HCT116 (cell line): ENCODE data around the gene ALDH1A2. TPM values are rescaled to one million over a fixed set of nuclear protein-coding genes. Genes with fewer than 3 reads are reported as not detected.
"Not testable (repeated sequence)": the region's sequence is repeated elsewhere in the genome, so short reads cannot be mapped to it uniquely, and the experiment has no call there.

Experiments
- ATAC-seq: fragments of 200-7000 bp; cut with Tn5 transposase; 2 replicates; pipeline ENCODE4 v1.9.1; 2020; ENCODE audit warnings: mild to moderate bottlenecking, moderate library complexity
- BruUV-seq: library from RNA; stranded (reverse); fragments of 400-500 nt; replicated peaks from 2 replicates; lab custom pipeline; 2021; lab: Mats Ljungman, UMichigan
- CTCF ChIA-PET: fragments of 300-600 bp; sonication (Branson Sonifier 250); formaldehyde crosslinking; loops from one replicate; lab custom pipeline; 2021; ENCODE audit warnings: antibody characterized with exemption; lab: Charles Lee
- POLR2A ChIA-PET: fragments of 300-600, 350-600 bp; sonication (Branson Sonifier 250); formaldehyde crosslinking; loops from one replicate; lab custom pipeline; 2021; ENCODE audit warnings: antibody characterized with exemption; lab: Charles Lee
- RAD21 ChIA-PET, 2 experiments: fragments of 300-600 bp; sonication (Branson Sonifier 250); formaldehyde crosslinking; loops; one replicate each; lab custom pipeline; 2023; ENCODE audit warnings: low total read pairs in 2 of 2; ENCODE audit not compliant: uncharacterized antibody in 2 of 2, unreplicated experiment in 2 of 2, low non-redundant PET in 1 of 2; lab: Charles Lee
- DNase-seq: peaks from one replicate; pipeline ENCODE4 v3.0.0-alpha.2; 2010; ENCODE audit warnings: low read depth, low spot score
- H2AFZ ChIP-seq: fragments of 200-600 bp; shearing (Covaris generic), sonication (generic); 2 replicates; pipeline ENCODE4 v1.6.1; 2017; ENCODE audit warnings: low read depth, mixed run types, mixed read lengths, antibody characterized with exemption, low read length; ENCODE audit not compliant: poor library complexity, severe bottlenecking
- H3K27ac ChIP-seq: 2 replicates; pipeline ENCODE4 v1.5.1; 2012; ENCODE audit warnings: low read depth, low read length
- H3K27me3 ChIP-seq: fragments of 200-600 bp; sonication (generic); 2 replicates; pipeline ENCODE4 v1.6.1; 2016; ENCODE audit warnings: mixed run types, low read length, mixed read lengths; ENCODE audit not compliant: insufficient read depth
- H3K36me3 ChIP-seq, 2 experiments: fragments of 200-500 bp in 1 of 2; fragments of 200-600 bp in 1 of 2; sonication (Bioruptor generic) in 1 of 2; sonication (generic) in 1 of 2; 2 replicates each; pipeline versions ENCODE4 v1.5.1 to v1.6.1; 2014 to 2016; ENCODE audit warnings: low read length in 2 of 2, inconsistent platforms in 1 of 2, mixed read lengths in 1 of 2, mixed run types in 1 of 2; ENCODE audit not compliant: insufficient read depth in 2 of 2, control insufficient read depth in 1 of 2
- H3K4me1 ChIP-seq, 2 experiments: fragments of 200-600 bp in 1 of 2; sonication (generic) in 1 of 2; 2 replicates each; pipeline versions ENCODE4 v1.5.1 to v1.6.1; 2012 to 2017; ENCODE audit warnings: low read length in 2 of 2, inconsistent platforms in 1 of 2, mild to moderate bottlenecking in 1 of 2, mixed read lengths in 1 of 2, mixed run types in 1 of 2, moderate library complexity in 1 of 2; ENCODE audit not compliant: insufficient read depth in 2 of 2, control insufficient read depth in 1 of 2
- H3K4me2 ChIP-seq: fragments of 200-600 bp; sonication (generic); 2 replicates; pipeline ENCODE4 v1.6.1; 2017; ENCODE audit warnings: mixed run types, low read length, mixed read lengths
- H3K4me3 ChIP-seq, 2 experiments: fragments of 200-600 bp in 1 of 2; sonication (generic) in 1 of 2; replicated peaks in 1 of 2; 2 replicates each; pipeline ENCODE4 v1.5.1; 2011 to 2016; ENCODE audit warnings: low read length in 2 of 2, control low read depth in 1 of 2, low read depth in 1 of 2, mild to moderate bottlenecking in 1 of 2, mixed read lengths in 1 of 2, mixed run types in 1 of 2
- H3K79me2 ChIP-seq: fragments of 200-600 bp; sonication (generic); 2 replicates; pipeline ENCODE4 v1.6.1; 2017; ENCODE audit warnings: mild to moderate bottlenecking, mixed run types, low read length, moderate library complexity, mixed read lengths; ENCODE audit not compliant: insufficient read depth
- H3K9ac ChIP-seq: fragments of 200-600 bp; sonication (generic); 2 replicates; pipeline ENCODE4 v1.6.1; 2016; ENCODE audit warnings: low read length, mixed read lengths
- H3K9me2 ChIP-seq: fragments of 200-600 bp; sonication (generic), shearing (Covaris generic); 2 replicates; pipeline ENCODE4 v1.6.1; 2017; ENCODE audit warnings: mixed run types, mild to moderate bottlenecking, moderate library complexity; ENCODE audit not compliant: insufficient read depth
- H3K9me3 ChIP-seq, 2 experiments: fragments of 200-500 bp in 1 of 2; fragments of 200-600 bp in 1 of 2; sonication (Bioruptor generic) in 1 of 2; sonication (generic) in 1 of 2; 2 replicates each; pipeline ENCODE4 v1.6.1; 2014 to 2017; ENCODE audit warnings: low read length in 2 of 2, mixed read lengths in 2 of 2, inconsistent platforms in 1 of 2, low read depth in 1 of 2, mild to moderate bottlenecking in 1 of 2, mixed run types in 1 of 2, moderate library complexity in 1 of 2; ENCODE audit not compliant: control insufficient read depth in 1 of 2, insufficient read depth in 1 of 2
- H4K20me1 ChIP-seq: fragments of 200-600 bp; sonication (generic), shearing (Covaris generic); 2 replicates; pipeline ENCODE4 v1.6.1; 2017; ENCODE audit warnings: mixed run types, mild to moderate bottlenecking, moderate library complexity; ENCODE audit not compliant: insufficient read depth
- TCF7L2 ChIP-seq: IDR thresholded peaks from 2 replicates; pipeline ENCODE4 v1.7.0; 2011; ENCODE audit warnings: borderline replicate concordance, inconsistent platforms; ENCODE audit not compliant: insufficient read depth, insufficient read length; ENCODE audit errors: extremely low read depth
- ZBTB33 ChIP-seq: IDR thresholded peaks from 2 replicates; pipeline ENCODE4 v1.6.1; 2011; ENCODE audit warnings: mild to moderate bottlenecking, low read length, moderate library complexity; ENCODE audit not compliant: insufficient replicate concordance; ENCODE audit errors: extremely low read depth
- intact Hi-C: fragments of 100-400 bp; cut with micrococcal nuclease; formaldehyde crosslinking; loops from 2 replicates; pipeline ENCODE4 v1.10.0; 2022
- total RNA-seq: library from RNA; stranded (reverse); gene quantifications from one replicate; pipeline ENCODE4 v1.2.1, GENCODE V29; 2021; ENCODE audit not compliant: unreplicated experiment

ALDH1A2 gene
- total RNA-seq, 1 experiment from 2014 or later = 1.7 TPM

GRCh38 chr15:58002338-58003126 lies 63.0 kb downstream of the ALDH1A2 start:
- Histone ChIP-seq H3K4me3 (no peak overlapping the region), H2AFZ (no peak overlapping the region), H3K9me2 (no peaks in the 10 kb centered on the region), H3K4me2 (no peak overlapping the region), H4K20me1 (no peaks in the 10 kb centered on the region), H3K9me3 (no peaks in the 10 kb centered on the region), H3K36me3 (no peaks in the 10 kb centered on the region), H3K27ac (no peak overlapping the region), H3K27me3 (no peaks in the 10 kb centered on the region), H3K79me2 (no peaks in the 10 kb centered on the region), H3K9ac (no peak overlapping the region), H3K4me1 (no peaks in the 10 kb centered on the region)
- no peak for TF ChIP-seq TCF7L2
- TF ChIP-seq ZBTB33 = no peak
- ChIA-PET POLR2A (interaction anchor here (0.6 kb wide), 1 partner anchor 1290 kb away, joined by 4 read pairs; no protein-coding TSS in a partner anchor), CTCF (no interaction called here), RAD21 (no interaction called here)
- DNase-seq = no peak
- no peak for ATAC-seq
- BruUV-seq = no TSS peak
- intact Hi-C loops = no loop called here

- H3K27ac ChIP-seq, POLR2A ChIA-PET, RAD21 ChIA-PET, H3K36me3 ChIP-seq, H3K79me2 ChIP-seq, H3K9ac ChIP-seq, ATAC-seq, H3K9me2 ChIP-seq, H4K20me1 ChIP-seq, H2AFZ ChIP-seq, H3K27me3 ChIP-seq, intact Hi-C loops, DNase-seq, H3K4me3 ChIP-seq, H3K4me1 ChIP-seq, H3K4me2 ChIP-seq, CTCF ChIA-PET, H3K9me3 ChIP-seq, BruUV-seq: not testable (repeated sequence)
Measured at GRCh38 chr15:57999699-58000098, 65.8 kb downstream of the ALDH1A2 start.
